AG09319 (cell line): Measurements from ENCODE around the gene FGF5.

ENCODE experiments used
- DNase-seq: peaks from one replicate; pipeline ENCODE4 v3.0.0-alpha.2; 2010; ENCODE audit warnings: low read depth; ENCODE audit errors: extremely low read depth
- TF ChIP-seq, protein P1 (sequence below): IDR thresholded peaks from 2 replicates; pipeline ENCODE4 v1.5.1; 2011; ENCODE audit warnings: low read depth, mild to moderate bottlenecking, inconsistent platforms, low read length, moderate library complexity

FGF5 gene

DNA sequence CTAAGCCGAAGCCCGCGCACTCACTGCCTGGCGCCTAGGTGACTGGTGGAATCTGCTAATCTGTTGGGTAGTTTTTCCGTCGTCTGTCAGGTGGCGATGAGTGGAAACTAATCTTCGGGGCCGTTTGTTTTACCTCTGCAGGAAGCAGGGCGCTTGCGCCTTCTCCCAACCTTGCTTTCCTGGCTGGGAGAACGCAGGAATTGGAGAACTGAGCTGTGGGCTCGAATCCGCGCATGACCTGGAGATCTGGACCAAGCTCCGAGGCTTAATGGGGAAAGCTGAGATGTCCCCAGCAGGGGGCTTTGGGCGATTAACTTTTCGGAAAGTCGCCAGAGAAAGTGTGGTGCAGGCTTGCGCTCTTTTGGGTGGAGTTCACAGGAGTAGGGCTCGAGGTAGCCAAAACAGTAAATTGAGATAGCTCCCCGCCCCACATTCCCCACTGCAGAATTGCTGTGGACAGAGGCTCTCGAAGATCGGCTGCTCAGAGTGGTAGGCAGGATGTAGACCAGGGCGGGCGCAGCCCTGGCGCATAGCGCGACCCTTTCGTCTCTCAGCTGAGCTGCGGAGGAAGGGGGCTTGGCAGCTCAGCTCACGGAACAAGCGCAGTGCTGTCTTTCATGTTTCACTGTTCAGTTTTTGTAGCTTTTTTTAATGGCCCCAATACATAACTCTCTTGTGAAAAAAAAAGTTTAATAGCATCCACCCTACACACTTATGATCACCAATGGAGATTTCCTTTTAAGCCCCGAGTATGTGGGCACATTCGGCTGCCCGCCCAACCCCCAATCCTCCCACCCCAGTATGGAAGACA lies 2.7 kb upstream of the FGF5 start:
- no peak for DNase-seq
- TF ChIP-seq, protein P1, sequence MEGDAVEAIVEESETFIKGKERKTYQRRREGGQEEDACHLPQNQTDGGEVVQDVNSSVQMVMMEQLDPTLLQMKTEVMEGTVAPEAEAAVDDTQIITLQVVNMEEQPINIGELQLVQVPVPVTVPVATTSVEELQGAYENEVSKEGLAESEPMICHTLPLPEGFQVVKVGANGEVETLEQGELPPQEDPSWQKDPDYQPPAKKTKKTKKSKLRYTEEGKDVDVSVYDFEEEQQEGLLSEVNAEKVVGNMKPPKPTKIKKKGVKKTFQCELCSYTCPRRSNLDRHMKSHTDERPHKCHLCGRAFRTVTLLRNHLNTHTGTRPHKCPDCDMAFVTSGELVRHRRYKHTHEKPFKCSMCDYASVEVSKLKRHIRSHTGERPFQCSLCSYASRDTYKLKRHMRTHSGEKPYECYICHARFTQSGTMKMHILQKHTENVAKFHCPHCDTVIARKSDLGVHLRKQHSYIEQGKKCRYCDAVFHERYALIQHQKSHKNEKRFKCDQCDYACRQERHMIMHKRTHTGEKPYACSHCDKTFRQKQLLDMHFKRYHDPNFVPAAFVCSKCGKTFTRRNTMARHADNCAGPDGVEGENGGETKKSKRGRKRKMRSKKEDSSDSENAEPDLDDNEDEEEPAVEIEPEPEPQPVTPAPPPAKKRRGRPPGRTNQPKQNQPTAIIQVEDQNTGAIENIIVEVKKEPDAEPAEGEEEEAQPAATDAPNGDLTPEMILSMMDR = no peak

DNA sequence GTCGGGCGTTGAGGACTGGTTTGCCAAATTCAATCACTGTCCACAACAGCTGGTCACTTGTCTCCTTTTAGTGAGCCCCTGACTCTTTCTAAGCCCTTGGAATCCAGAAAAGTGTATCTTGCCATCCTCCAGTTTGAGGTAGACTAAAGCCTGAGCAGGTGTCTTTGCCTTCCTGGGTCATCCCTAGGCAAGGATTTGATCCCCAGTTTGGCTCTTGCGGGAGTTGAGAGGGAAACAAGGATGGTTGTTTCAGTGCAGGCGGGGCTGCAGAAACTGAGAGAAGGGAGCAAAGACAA lies 2.2 kb upstream of the FGF5 start:
- DNase-seq = no peak
- TF ChIP-seq, protein P1 = no peak

DNA sequence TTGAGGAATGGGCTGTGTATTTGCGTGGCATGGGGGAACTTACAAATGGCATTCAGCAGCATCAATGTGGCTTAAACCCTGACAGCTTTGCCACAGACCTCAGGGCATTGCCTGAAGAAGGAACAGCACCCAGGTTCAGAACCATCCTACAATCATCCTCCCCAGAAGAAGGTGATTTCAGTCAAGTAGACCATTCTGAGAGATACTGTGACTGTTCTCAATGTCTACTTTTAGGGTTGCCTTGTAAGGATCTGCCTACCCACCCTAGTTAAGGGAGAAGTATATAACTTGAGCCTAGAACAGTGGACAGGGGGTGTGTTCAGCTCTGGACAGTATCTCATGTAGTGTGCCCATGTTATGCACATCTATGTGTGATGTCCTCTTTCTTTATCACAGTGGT lies 1.6 kb upstream of the FGF5 start:
- DNase-seq = no peak
- TF ChIP-seq, protein P1 = no peak

DNA sequence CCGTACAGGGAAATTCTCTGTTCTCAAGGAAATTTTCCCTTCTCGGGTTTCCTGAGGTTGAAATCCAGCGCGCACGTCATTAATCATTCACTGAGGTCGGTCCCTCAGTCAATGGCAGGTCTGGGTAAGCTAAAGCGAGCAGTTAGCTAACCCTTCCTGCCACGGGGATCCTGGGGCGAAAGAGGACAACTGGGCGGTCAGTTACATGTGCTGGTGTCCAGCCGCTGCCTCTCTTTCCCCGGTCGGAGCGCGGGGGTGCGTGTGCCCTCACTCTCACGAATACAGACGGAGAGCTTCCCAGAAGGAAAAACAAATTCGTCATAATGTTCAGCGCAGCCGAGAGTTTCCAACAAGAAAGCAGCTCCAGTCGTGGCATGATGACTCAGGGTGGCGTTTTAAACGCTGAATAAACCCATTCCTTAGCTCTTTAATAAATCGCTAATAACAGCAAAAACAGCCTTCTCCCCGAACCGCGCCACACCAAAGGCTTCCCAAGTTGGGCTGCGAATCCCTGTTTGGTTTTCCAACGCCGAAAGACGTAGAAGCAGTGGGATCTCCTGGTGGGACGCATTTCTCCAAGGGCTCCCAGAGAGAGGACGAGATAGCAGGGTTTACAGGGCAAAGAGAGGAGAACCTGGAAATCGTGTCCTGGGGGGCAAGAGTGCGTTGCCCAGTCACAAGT lies 752 bp upstream of the FGF5 start:
- no peak for DNase-seq
- TF ChIP-seq, protein P1 = no peak

DNA sequence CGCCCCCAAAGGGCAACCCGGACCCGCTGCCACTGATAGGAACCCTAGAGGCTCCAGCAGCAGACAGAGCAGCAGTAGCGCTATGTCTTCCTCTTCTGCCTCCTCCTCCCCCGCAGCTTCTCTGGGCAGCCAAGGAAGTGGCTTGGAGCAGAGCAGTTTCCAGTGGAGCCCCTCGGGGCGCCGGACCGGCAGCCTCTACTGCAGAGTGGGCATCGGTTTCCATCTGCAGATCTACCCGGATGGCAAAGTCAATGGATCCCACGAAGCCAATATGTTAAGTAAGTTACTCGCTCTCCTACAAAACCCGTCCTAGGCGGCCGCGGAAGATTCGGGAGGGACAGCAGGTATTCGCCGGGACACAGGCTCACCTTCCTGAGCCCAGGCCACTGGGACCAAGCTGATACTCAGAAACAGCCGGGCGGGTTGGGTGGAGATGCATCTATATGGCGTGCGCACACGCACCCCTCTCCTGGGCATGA lies 477 bp downstream of the FGF5 start:
- TF ChIP-seq, protein P1 = no peak
- DNase-seq = no peak

DNA sequence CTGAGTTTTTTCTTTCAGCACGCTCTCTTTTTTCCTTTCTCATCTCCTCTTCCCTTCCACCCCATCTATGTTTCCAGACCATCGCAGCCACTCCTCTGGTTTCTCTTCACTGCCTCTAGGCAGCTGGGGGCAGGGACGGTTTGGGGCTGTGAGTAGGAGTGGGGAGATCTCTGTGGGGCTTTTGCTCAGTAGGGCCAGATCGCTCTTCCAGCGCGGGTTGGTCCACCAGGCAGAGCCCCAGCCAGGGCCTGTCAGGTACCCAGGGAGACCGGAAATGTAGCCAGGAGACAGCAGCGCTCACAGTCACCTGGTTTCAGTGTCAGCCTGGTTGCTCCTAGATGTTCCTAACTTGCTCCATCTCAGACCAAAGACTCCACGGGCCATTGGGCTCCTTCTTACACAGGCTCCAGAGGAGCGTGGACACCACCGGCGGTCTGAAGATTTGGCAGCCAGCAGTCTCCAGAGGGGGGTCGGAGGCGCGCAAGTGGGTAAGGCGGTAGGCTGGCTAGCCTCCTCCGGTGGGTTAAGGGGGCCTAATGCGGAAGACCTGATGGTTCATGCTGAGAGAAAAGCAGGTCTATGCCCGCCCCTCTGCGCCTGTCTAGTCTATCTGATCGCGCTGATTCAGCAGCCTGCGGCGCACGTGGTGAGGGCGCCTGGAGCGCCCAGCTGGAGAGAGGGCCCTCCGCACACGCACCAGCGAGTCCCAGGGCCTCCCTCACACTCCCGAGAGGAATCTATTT lies 1.8 kb downstream of the FGF5 start:
- TF ChIP-seq, protein P1 = no peak
- no peak for DNase-seq

DNA sequence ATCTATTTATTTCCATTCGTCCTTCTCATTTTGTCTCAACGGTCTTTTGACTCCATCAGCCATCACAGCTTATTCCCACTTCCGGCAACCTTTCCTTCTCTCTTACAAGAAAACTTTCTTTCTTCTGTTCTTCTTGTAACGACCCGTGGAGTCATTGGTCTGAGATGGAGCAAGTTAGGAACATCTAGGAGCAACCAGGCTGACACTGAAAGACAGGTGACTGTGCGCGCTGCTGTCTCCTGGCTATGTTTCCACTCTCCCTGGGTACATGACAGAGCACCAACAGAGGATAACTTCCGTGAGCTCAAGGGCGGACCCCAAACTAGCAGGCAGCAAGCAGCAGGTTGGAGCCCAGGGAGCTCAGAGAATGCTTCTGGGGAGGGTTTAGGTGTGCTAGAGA lies 2.5 kb downstream of the FGF5 start:
- no peak for DNase-seq
- TF ChIP-seq, protein P1 = no peak
